Measurements from ENCODE around the gene ST6GALNAC5.

- TF ChIP-seq CTCF (conservative IDR thresholded peaks at IDR 0.05 in 1 of 2, IDR thresholded peaks at IDR 0.05 in 1 of 2; ENCODE audit: extremely low read depth in 1 of 2, insufficient read depth in 1 of 2, low read depth in 1 of 2, low read length in 2 of 2) (no peak), EZH2 (IDR thresholded peaks at IDR 0.05; ENCODE audit: borderline replicate concordance, low read length) (no peak)
These were observed 149.2 kb downstream of the ST6GALNAC5 start for GRCh38 chr1:77016386-77016985.

Data from mammary epithelial cell (primary cell).